Duodenal mucosa (tissue), 2 donors: ENCODE measurements around the gene VWA5B1.

Source experiments
- H3K27ac ChIP-seq: one replicate; pipeline ENCODE4 v1.7.0; 2013; ENCODE audit warnings: low read depth, low read length
- H3K27me3 ChIP-seq, 2 donors: one replicate each; pipeline ENCODE4 v1.7.0; 2013; ENCODE audit warnings: low read length in 2 of 2, control low read depth in 1 of 2; ENCODE audit not compliant: insufficient read depth in 2 of 2, control insufficient read depth in 1 of 2
- H3K36me3 ChIP-seq, 2 donors: one replicate each; pipeline ENCODE4 v1.7.0; 2013; ENCODE audit warnings: low read length in 2 of 2, control low read depth in 1 of 2; ENCODE audit not compliant: insufficient read depth in 2 of 2, control insufficient read depth in 1 of 2
- H3K4me1 ChIP-seq, 2 donors: one replicate each; pipeline ENCODE4 v1.7.0; 2013; ENCODE audit warnings: low read length in 2 of 2, control low read depth in 1 of 2; ENCODE audit not compliant: insufficient read depth in 2 of 2, control insufficient read depth in 1 of 2
- H3K4me3 ChIP-seq, 2 donors: one replicate each; pipeline ENCODE4 v1.7.0; 2013; ENCODE audit warnings: low read length in 2 of 2, low read depth in 1 of 2
- H3K9ac ChIP-seq, 2 donors: one replicate each; pipeline ENCODE4 v1.7.0; 2013; ENCODE audit warnings: low read length in 2 of 2, low read depth in 1 of 2
- H3K9me3 ChIP-seq, 2 donors: one replicate each; pipeline ENCODE4 v1.7.0; 2013; ENCODE audit warnings: low read length in 2 of 2, control low read depth in 1 of 2; ENCODE audit not compliant: control insufficient read depth in 1 of 2

The VWA5B1 gene

GRCh38 chr1:20361805-20362381 is 71.2 kb downstream of the VWA5B1 start:
- Histone ChIP-seq H3K4me3 (no peak overlapping the region), H3K27ac (no peak overlapping the region), H3K4me1 (peaks cover 17 to 19% of the 10 kb centered on the region in 2 donors), H3K36me3 (no peaks in the 10 kb centered on the region), H3K9me3 (no peaks in the 10 kb centered on the region), H3K27me3 (peaks cover 34 to 41% of the 10 kb centered on the region in 2 donors), H3K9ac (no peak overlapping the region)

GRCh38 chr1:20362856-20363255 is 72.2 kb downstream of the VWA5B1 start:
- Histone ChIP-seq H3K4me1 (peaks cover 17 to 19% of the 10 kb centered on the region in 2 donors), H3K36me3 (no peaks in the 10 kb centered on the region), H3K27me3 (peaks cover 42 to 51% of the 10 kb centered on the region in 2 donors), H3K9me3 (no peaks in the 10 kb centered on the region), H3K4me3 (no peak overlapping the region), H3K27ac (no peak overlapping the region), H3K9ac (no peak overlapping the region)

DNA sequence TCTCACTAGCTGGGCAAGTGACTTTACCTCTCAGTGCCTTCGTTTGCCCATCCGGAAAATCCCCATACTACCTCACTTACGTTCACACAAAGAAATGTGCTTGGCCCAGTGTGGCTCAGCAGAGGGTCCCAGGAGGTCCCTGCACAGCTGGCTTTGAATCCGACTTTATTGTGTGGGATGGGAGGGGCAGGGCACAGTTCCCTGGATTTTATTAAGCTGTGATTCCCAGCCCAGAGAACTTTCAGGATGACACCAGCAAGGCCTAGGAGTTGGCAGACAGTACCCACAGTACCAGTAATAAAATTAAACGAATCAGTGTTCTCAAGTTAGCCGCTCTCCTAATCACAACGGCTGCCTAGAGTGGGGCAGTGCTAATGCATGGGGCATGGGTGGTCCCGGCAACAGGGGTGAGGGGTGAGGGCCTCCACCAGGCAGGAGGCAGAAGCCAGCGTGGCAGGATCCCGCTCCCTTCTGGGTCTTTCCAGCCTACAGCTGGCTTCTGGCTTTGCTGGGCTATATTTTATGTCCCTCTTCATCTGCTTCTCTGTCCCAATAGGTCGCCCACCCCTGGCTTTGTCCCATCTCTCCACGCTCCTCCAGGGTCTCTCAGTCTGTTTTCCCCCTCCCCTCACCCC is 74.9 kb downstream of the VWA5B1 start:
- Histone ChIP-seq H3K9ac (no peak overlapping the region), H3K4me3 (no peak overlapping the region), H3K36me3 (no peaks in the 10 kb centered on the region), H3K4me1 (no peaks in the 10 kb centered on the region), H3K9me3 (no peaks in the 10 kb centered on the region), H3K27ac (no peak overlapping the region), H3K27me3 (peaks cover 48 to 51% of the 10 kb centered on the region in 2 donors)

DNA sequence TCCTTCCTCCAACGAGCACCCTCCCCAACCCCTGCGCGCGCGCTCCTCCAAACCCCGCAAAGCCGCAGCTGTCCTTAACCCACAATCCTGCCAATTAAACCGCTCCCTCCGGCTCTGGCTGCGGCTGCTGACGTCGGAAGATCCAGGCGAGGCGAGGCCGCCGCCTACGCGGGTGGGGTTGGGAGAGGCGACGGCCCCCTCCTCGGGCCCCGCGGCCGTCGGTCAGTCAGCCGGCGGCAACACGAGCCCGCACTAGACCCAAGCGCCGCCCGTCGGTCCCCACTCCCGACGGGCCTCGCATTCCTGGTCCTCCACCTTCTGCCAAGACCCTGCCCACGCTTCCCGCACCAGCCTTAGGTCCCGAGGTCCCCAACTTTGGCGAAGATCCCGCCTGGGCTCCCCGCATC is 75.4 kb downstream of the VWA5B1 start:
- no peak overlapping the region for H3K27ac ChIP-seq
- no peak overlapping the region for H3K9ac ChIP-seq
- no peaks in the 10 kb centered on the region for H3K36me3 ChIP-seq
- peaks cover 48 to 51% of the 10 kb centered on the region in 2 donors for H3K27me3 ChIP-seq
- no peaks in the 10 kb centered on the region for H3K4me1 ChIP-seq
- no peaks in the 10 kb centered on the region for H3K9me3 ChIP-seq
- no peak overlapping the region for H3K4me3 ChIP-seq

GRCh38 chr1:20366463-20367115 is 75.9 kb downstream of the VWA5B1 start:
- Histone ChIP-seq H3K9me3 (no peaks in the 10 kb centered on the region), H3K27ac (no peak overlapping the region), H3K27me3 (peaks cover 47 to 48% of the 10 kb centered on the region in 2 donors), H3K9ac (no peak overlapping the region), H3K4me1 (no peaks in the 10 kb centered on the region), H3K36me3 (no peaks in the 10 kb centered on the region), H3K4me3 (no peak overlapping the region)

GRCh38 chr1:20367116-20367585 is 76.5 kb downstream of the VWA5B1 start:
- no peak overlapping the region for H3K9ac ChIP-seq
- H3K4me3 ChIP-seq, result no peak overlapping the region
- H3K4me1 ChIP-seq, result no peaks in the 10 kb centered on the region

DNA sequence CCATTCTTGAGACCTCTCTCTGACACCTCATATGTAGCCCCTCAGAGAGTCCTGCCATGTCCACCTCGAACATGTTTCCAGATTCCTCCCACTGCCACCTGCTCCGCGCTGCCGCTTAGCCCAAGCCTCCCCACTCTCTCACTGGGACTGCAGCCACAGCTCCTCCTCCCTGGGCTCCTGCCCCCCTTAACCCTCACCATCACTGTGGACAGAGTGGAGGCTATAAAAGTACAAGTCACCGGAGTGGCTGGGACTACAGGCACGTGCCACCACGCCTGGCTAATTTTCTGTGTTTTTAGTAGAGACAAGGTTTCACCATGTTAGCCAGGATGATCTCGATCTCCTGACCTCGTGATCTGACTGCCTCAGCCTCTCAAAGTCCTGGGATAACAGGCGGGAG is 77.0 kb downstream of the VWA5B1 start:
- Histone ChIP-seq H3K36me3 (no peaks in the 10 kb centered on the region), H3K9ac (no peak overlapping the region), H3K9me3 (no peaks in the 10 kb centered on the region), H3K4me1 (no peaks in the 10 kb centered on the region), H3K4me3 (no peak overlapping the region), H3K27ac (no peak overlapping the region), H3K27me3 (peaks cover 40 to 51% of the 10 kb centered on the region in 2 donors)

More at GRCh38 chr1:20367116-20367585, 76.5 kb downstream of the VWA5B1 start:
- H3K36me3 ChIP-seq, result no peaks in the 10 kb centered on the region
- H3K27ac ChIP-seq, result no peak overlapping the region
- peaks cover 45 to 47% of the 10 kb centered on the region in 2 donors for H3K27me3 ChIP-seq
- H3K9me3 ChIP-seq, result no peaks in the 10 kb centered on the region

DNA sequence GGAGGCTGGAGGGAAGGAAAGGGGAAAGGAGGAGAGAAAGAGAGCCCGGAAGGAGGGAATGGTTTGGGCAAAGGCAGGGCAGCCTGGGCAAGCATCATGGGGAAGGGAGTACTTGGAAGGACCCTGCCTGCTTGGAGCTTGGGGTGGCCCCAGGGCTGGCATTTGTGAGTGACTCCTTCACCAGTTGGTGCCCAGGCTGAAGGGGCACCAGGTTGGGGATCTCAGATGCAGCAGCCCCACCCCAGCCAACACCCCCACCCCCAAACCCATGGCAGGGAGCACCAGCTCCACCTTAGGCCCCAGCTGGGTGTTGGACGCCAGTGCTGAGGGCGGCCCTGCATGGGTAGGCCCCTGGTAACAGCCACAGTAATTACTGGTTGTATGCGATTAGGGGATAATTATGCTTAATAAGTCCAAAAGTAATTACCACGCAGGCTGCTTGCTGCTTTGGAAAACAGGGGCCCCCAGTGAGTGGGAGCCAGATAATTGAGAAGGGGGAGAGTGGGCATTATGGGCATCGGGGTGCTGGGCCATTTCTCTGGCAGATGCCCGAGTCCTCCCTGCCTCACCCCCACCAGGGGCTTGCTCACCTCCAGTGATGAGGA is 78.3 kb downstream of the VWA5B1 start:
- Histone ChIP-seq H3K27me3 (peaks cover 45 to 46% of the 10 kb centered on the region in 2 donors), H3K4me1 (no peaks in the 10 kb centered on the region), H3K36me3 (no peaks in the 10 kb centered on the region), H3K4me3 (no peak overlapping the region), H3K9me3 (no peaks in the 10 kb centered on the region), H3K9ac (no peak overlapping the region), H3K27ac (no peak overlapping the region)

- Histone ChIP-seq H3K9me3 (no peaks in the 10 kb centered on the region), H3K4me3 (no peak overlapping the region), H3K9ac (no peak overlapping the region), H3K27me3 (peaks cover 30% of the 10 kb centered on the region in 2 donors), H3K27ac (no peak overlapping the region), H3K4me1 (no peaks in the 10 kb centered on the region), H3K36me3 (no peaks in the 10 kb centered on the region)
These were observed 80.0 kb downstream of the VWA5B1 start for GRCh38 chr1:20370698-20371097.

DNA sequence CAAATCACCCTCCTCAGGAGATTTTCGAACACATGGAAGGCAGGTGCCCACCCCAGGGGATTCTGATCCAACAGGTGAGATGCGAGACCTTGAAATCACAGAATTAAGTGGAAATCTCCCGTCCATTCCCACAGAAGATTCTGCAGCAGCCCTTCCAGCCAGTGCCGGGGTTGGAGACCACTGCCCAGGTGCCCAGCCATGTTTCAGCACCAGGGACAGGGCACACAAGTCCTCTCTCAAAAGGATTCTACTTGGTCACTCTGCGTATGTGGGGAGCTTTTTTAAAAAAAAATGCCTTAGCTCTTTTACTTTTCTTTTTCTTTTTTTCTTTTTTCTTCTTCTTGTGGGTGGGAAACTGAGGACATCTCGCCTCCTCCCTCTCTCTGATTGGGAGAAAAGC is 80.7 kb downstream of the VWA5B1 start:
- H3K36me3 ChIP-seq, result no peaks in the 10 kb centered on the region

More for the DNA sequence above, 80.7 kb downstream of the VWA5B1 start:
- Histone ChIP-seq H3K4me1 (no peaks in the 10 kb centered on the region), H3K9ac (no peak overlapping the region), H3K27ac (no peak overlapping the region), H3K27me3 (peaks cover 24 to 27% of the 10 kb centered on the region in 2 donors), H3K4me3 (no peak overlapping the region), H3K9me3 (no peaks in the 10 kb centered on the region)
